GM21515 (cell line): ENCODE data around the gene HSPG2.
"Not testable (repeated sequence)": the region's sequence is repeated elsewhere in the genome, so short reads cannot be mapped to it uniquely, and the experiment has no call there.

Experiments used
- ATAC-seq: cut with Tn5 transposase; IDR thresholded peaks from one replicate; pipeline ENCODE4 v1.9.1; 2021; ENCODE audit not compliant: unreplicated experiment

HSPG2 gene

DNA sequence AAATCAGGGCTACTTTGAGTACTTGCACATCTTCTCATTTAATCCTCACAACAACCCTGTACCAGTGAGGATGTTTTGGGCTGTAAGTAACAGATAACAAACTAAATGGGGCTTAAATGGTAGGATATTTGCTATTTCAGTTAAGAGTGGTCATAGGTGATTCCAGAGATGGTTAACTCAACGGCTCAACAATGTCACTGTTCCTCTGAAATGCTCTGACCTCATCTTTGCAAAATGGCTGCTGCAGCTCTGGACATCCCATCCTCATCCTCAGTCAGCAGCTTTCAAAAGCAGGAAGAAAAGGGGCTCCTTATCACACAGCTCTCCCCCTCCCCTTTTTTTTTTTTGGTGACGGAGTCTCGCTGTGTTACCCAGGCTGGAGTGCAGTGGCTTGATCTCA lies 123.6 kb downstream of the HSPG2 start:
- ATAC-seq: no peak

DNA sequence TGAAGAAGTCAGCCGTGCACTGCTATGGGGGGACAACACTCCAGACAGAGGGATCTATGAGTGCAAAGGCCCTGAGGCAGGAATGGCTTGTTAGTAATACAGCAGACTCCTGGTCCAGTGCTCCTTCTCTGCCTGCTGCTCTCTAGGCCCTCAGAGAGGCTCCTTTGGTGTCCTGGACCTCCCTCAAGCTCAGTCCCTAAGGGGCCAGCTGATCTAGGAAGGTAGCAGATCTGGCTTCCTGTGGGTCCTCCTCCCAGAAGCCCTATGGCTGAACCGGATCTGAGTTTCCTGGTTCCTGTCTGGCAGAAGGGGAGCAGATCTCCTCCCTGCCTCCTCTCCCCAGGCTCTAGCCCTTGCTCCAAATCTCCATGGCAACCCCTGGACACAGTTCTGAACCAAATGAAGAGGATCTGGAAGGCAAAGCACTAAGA lies 125.2 kb downstream of the HSPG2 start, which contains the start of gene LDLRAD2:
Gene LDLRAD2 (plus strand): TSS at position 391 of the 431 bp plus-strand sequence. CDS start 187 bp downstream, outside the sequence.
- no peak for ATAC-seq

DNA sequence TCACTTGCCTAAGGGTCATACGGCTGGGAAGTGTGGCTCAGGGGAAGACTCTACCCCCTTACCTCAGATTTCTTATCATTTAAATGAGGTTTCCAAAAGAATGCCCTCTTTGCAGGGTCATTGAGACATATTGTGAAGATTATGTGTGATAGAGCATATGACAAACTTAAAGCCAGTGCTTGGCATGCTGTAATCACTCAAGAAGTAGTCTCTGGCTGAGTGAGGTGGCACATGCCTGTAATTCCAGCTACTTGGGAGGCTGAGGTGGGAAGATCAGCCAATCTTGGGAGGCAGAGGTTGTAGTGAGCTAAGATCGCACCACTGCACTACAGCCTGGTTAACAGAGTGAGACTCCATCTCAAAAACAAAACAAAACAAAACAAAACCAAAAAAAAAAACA lies 132.6 kb downstream of the HSPG2 start:
- no peak for ATAC-seq

DNA sequence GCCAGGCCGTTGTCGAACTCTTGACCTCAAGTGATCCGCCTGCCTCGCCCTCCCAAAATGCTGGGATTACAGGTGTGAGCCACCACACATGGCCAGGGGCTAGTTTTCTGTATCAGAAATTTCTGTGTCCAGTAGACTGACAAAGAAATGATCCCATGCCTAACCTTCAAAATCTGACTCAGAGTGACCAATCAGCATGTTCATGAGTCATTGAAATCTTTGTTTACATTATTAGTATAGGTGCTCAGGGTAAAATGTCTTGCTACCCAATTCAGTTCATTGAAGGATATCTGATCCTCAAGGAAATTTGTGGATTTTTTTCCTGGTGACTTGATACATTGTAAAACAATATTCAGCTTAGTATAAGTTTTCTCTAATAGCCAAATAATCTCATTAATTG lies 136.0 kb downstream of the HSPG2 start:
- ATAC-seq: no peak

DNA sequence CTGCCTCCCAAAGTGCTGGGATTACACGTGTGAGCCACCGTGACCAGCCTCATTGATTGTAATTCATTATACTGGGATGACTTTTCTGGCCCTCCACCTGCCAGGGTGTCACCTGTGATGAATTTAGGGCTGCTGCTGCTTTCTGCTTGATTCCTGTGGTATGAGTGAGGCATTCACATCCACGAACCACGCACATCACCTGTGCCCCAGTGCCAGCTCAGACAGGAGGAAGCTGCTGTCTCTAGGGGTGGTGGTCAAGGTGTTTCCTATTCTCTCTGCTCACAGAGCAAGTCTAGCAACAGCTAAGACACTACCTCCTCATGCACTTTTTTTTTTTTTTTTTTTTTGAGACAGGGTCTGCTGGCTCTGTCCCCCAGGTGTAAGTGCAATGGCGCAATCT lies 137.4 kb downstream of the HSPG2 start:
- ATAC-seq: no peak

DNA sequence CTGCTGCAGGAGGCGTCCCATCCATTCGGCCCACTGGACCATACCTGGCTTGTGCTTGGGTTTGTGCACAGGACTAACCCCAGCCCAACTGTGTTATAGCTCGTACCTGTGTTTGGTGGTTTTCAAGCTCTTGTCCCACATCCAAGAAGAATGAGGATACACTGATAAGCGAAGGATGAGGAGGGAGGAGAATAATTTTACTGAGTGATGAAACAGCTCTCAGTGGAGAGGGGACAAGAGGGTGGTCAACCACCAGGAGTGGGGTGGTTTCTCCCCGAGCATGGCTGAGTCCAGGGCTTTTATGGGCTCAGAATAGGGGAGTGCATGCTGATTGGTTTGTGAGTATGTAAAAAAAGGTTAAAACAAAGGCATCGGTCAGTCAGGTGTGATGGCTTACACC lies 142.0 kb downstream of the HSPG2 start:
- no peak for ATAC-seq

DNA sequence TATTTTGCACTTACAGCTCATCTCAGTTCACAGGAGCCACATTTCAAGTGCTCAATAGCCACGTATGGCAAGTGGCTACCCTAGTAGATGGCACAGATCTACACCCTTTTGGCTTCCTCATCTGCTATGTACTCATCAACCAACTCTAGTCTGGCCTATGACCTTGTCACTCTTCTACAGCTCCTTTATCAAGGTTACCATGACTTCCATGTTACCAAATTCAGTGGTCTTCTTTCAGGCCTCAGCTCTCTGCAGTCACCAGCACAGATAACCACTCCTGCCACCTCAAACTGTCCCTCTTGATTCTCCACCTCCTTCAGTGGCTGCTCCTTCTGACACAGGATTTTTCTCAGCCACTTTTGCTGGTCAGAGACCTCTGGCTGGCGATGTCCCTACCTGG lies 142.5 kb downstream of the HSPG2 start:
- no peak for ATAC-seq

DNA sequence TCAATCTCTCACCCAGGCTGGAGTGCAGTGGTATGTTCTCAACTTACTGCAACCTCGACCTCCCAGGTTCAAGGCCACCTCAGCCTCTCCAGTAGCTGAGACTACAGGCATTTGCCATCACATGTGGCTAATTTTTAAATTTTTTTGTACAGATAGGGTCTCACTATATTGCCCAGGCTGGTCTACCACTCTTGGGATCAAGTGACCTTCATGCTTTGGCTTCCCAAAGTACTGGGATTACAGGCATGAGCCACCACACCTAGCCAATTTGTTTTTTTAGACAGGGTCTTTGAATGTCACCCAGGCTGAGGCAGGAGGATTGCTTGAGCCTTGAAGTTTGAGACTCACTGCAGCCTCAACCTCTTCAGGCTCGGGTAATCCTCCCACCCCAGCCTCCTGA lies 144.0 kb downstream of the HSPG2 start:
- no peak for ATAC-seq

DNA sequence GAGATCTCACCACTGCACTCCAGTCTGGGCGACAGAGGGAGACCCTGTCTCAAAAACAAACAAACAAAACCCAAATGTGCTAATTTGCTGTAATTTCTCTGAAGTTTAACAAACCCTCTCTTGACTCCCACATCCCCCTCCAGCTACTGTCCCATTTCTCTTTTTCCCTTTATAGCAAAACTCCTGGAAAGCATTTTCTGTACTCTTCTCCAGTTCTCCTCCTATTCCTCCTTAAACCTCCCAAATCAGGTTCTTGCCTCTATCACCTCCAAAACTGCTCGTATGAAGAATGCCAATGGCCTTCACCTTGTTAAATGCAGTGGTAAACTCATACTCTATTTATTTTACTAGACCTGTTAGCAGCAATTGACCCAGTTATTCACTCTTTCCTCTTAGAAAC lies 150.5 kb downstream of the HSPG2 start:
- ATAC-seq: no peak

DNA sequence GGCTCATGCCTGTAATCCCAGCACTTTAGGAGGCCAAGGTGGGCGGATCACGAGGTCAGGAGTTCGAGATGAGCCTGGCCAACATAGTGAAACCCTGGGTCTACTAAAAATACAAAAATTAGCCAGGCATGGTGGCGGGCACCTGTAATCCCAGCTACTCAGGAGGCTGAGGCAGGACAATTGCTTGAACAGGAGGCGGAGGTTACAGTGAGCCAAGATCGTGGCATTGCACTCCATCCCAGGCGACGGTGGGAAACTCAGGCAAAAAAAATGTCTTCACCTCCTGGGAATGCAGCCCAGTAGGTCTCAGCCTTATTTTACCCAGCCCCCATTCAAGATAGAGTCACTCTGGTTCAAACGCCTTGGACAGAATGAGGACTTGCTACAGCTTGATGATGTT lies 151.3 kb downstream of the HSPG2 start:
- not testable (repeated sequence) for ATAC-seq

DNA sequence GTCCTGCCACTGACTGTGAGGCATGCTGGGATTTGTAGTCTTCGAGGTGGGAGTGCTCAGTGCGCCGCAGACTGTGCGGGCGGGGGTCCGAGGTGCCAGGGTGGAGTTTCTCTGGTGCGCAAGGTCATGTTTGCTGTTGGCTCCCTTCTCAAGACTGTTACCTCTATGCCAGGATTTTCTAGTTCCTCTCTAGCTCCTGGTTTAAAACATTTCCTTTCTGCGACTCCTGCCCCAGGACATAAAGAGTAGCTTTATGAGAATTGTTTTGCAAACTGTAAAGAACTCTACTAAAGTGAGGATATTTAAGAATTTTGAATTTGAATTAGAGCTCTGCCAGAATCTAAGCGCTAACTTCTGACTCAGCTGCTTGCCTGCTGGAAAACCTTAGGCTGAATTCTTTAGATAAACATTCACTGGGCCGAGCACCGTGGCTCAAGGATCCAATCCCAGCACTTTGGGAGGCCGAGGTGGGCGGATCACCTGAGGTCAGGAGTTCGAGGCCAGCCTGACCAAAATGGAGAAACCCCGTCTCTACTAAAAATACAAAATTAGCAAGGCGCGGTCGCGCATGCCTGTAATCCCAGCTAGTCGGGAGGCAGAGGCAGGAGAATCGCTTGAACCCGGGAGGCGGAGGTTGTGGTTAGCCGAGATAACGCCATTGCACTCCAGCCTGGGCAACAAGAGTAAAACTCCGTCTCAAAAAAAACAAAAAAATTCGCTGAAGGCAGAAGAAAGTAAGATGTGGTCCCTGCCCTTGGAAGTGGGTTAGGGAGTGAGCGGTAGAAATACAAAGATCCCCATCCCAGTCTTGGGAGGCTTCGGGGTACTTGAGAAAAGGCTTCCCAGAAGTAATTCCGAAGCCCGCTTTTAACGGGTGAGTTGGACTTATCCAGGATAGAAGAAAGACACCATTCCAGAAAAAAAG lies 153.2 kb downstream of the HSPG2 start:
- no peak for ATAC-seq

DNA sequence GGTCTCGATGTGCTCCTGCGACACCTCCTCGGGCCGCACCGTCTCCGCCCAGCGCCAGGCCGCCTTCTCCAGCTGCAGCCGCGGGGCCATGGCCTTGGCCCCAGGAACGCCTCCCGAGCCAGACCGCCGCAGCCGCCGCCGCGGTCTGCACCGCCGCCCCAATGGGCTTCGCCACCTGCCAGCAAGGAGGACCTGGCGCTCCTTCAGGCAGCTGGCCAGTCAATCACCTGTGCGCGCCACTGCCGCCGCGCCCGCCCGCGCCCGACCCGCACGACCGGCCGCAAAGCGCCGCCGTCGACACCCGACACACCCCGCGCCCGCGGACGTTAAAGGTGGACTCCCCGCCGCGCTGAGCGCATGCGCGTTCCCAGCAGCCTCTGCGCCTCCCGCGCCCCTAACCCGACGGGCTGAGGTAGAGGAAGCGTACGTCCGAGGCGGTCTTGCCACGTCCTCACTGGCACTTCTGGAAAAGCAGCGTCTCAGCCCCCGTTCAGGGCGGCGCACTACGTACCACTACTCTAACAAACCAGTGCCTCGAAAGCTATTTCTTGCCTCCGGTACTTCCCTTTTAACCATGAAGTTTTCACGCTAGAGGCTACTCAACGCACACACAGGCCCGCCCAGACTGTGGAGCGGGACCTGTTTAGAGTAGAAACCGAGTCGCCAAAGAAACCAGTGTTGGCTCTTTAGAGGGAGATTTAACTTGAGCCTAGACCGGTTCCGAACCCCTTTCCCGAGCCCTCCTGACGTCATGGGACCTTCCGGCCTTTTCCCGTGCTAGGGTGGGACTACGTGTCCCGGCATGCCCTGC lies 154.0 kb downstream of the HSPG2 start, which contains the start of gene USP48:
Gene USP48 (minus strand): TSS at position 282 of the 811 bp plus-strand sequence. CDS start 192 bp downstream, at position 90.
- ATAC-seq: peak; percentile 63

DNA sequence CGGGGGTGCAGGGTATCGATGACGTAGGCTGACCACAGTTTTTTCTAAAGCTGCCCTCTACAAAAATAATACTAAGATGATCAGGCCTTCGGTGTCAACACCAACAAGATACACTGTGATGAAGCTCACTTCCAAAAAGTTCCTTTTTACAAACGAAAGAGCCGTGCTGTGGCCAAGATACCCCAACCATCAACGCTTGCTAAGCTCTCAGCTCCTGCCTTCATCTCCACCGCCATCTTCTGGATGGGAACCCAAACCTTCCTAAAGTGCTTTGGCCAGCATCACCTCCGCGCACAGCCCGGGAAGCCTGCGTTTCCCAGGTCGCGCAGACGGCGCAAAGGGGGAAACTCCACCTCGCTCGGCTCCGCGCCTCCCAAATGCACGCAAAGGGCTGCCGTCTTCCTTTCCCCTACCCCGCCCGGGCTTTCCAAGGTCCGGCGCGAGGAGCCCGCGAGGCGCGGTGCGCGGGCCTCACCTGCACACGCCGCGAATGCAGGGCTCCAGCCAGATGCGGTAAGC lies 154.7 kb downstream of the HSPG2 start:
- peak; percentile 23 for ATAC-seq

DNA sequence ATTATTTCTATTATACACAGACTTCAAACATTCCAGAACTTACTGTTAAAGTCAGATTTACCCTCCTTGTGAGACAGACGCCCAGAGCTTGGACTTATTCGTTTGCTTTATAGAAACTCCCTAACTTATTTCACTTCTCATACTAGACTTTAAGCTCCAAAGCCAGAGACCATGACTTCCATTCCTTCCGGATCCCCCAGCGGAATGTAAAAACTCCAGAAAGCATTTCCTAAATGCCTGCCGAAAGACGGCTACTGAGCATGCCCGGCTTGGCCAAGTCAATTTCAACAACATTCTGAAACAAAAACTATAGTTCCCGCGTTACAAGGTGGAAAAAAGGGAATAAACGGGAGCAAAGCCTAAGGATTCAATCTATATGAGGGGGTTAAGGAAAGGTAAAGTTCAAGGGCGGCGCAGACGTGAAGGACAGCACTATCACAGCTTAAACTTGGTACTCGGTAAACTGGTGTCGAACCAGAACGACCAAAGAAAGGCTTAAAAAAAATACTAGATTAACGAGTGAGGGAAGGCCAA lies 155.2 kb downstream of the HSPG2 start:
- no peak for ATAC-seq

DNA sequence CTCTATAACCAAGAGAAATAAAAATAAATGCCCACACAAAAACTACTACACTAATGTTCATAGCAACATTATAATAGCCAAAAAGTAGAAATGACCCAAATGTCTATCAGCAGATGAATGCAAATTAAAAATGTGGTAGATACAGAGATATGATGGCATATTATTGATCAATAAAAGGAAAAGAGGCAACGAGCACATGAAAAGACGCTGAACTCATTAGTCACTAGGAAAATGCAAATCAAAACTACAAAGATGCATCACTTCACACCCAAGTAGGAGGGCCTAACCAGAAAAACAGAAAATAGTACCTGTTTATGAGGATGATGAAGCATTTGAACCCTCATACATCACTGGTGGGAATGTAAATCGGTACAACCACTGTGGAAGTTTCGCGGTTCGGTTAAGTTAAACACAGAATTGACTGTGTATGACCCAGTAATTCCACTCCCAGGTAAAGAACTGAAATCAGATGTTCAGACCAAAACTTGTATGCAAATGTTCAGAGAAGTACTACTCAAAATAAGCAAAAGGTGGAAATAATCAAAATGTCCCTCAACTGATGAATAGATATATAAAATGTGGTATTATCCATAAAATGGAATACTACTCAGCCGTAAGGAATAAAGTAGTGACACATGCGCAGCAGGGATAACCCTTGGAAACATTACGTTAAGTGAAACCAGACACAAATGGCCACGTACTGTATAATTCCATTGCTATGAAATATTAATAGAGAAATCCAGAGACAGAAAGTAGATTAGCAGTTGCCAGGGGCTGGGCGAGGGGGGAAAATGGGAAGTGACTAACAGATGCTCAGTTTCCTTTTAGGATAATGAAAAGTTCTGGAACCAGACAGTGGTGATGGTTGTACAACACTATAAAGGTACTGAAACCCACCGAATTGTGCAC lies 157.2 kb downstream of the HSPG2 start:
- no peak for ATAC-seq

DNA sequence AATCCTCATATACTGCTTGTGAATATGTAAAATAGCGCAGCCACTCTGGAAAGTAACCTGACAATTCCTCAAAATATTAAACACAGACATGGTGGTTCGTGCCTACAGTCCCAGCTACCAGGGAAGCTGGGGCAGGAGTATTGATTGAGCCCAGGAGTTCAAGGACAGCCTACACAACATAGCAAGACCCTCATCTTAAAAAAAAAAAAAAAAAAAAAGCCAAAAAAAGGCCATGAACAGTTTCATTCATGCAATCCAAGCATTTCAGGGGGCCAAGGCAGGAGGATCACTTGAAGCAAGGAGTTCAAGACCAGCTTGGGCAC lies 158.7 kb downstream of the HSPG2 start:
- no peak for ATAC-seq

DNA sequence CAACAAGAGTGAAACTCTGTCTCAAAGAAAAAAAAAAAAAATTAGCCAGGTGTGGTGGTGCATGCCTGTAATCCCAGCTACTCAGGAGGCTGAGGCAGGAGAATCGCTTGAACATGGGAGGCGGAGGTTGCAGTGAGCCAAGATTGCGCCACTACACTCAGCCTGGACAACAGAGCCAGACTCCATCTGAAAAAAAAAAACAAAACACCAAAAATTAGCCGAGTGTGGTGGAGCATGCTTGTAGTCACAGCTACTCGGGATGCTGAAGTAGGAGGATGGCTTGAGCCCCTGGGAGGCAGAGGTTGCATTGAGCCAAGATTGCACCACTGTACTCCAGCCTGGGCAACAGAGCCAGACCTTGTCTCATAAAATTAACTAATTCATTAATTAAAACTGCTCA lies 160.2 kb downstream of the HSPG2 start:
- not testable (repeated sequence) for ATAC-seq

DNA sequence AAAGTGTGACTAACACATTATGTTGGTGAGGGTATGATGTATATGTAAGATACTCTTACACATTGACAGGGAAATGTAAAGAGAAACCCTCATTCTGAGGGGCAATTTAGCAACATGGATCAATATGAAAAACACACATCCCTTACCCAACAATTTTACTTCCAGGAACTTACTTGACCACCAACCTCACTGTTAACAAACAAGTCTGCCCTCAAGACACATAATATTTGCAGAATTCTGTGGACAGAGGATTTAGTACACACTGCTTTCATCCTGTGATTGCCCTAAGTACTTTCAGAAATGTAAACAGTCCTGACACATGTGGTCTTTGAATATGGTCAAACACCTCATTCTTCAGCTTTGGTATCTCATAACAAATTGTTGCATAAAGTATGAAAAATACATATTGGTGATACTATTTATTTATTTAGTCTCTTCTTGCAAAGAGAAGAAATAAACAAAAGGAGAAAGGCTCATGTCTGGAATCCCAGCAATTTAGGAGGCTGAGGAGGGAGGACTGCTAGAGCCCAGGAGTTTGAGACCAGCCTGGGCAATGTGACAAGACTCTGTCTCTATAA lies 161.0 kb downstream of the HSPG2 start:
- ATAC-seq: no peak

DNA sequence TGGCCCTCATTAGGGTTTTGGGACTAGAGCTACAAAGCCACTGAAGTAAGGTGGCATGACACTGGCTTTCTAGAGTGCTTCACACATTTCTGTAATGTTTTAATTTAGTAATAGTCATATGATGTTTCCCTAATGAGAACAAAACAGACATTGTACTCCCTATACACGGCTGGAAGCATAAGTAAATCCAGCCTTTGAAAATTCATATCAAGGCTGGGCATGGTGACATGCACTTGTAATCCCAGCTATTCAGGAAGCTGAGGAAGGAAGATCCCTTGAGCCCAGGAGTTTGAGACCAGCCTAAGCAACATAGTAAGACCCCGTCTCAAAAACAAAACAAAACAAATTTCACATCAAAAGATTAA lies 161.6 kb downstream of the HSPG2 start:
- ATAC-seq: no peak
